ENCODE data around the gene ALOX15. TPM values are rescaled to one million over a fixed set of nuclear protein-coding genes. Genes with fewer than 3 reads are reported as not detected.

ALOX15 gene
- total and polyA plus RNA-seq, 7 donors, result 0.10 to 0.36 TPM; not detected in 5

GRCh38 chr17:4678448-4679026 lies 37.1 kb upstream of the ALOX15 start:
- Histone ChIP-seq H3K4me1 (no peaks in the 10 kb centered on the region), H3K9me3 (no peaks in the 10 kb centered on the region), H3K27ac (no peak overlapping the region), H3K36me3 (ENCODE audit: insufficient read depth in 1 of 2, low read depth in 1 of 2) (peaks cover 4 to 95% of the 10 kb centered on the region in 2 donors), H3K27me3 (ENCODE audit: insufficient read depth in 3 of 3, low read length in 2 of 3) (no peaks in the 10 kb centered on the region), H3K4me3 (no peak overlapping the region)
- WGBS, 3 donors, result 67 to 79% (median 68%) methylated on average over 14 of the region's 14 CpGs
- ATAC-seq (peak in 1 of 4 donors; percentile 39), DNase-seq (no peak)
- TF ChIP-seq, protein P1, sequence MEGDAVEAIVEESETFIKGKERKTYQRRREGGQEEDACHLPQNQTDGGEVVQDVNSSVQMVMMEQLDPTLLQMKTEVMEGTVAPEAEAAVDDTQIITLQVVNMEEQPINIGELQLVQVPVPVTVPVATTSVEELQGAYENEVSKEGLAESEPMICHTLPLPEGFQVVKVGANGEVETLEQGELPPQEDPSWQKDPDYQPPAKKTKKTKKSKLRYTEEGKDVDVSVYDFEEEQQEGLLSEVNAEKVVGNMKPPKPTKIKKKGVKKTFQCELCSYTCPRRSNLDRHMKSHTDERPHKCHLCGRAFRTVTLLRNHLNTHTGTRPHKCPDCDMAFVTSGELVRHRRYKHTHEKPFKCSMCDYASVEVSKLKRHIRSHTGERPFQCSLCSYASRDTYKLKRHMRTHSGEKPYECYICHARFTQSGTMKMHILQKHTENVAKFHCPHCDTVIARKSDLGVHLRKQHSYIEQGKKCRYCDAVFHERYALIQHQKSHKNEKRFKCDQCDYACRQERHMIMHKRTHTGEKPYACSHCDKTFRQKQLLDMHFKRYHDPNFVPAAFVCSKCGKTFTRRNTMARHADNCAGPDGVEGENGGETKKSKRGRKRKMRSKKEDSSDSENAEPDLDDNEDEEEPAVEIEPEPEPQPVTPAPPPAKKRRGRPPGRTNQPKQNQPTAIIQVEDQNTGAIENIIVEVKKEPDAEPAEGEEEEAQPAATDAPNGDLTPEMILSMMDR (IDR thresholded peaks at IDR 0.05), result no peak
- intact Hi-C loops (cut with DNase I), result no loop called here

- H3K36me3 ChIP-seq (ENCODE audit: insufficient read depth in 1 of 2, low read depth in 1 of 2), result peaks cover 4 to 98% of the 10 kb centered on the region in 2 donors
- no peak for ATAC-seq
- no peak overlapping the region for H3K27ac ChIP-seq
- intact Hi-C loops (cut with DNase I), result no loop called here
- DNase-seq, result no peak
- WGBS, 3 donors, result 81 to 95% (median 84%) methylated on average over 7 of the region's 7 CpGs
- H3K9me3 ChIP-seq, result no peaks in the 10 kb centered on the region
- no peak overlapping the region for H3K4me3 ChIP-seq
- no peaks in the 10 kb centered on the region for H3K27me3 ChIP-seq (ENCODE audit: insufficient read depth in 3 of 3, low read length in 2 of 3)
- TF ChIP-seq, protein P1 (IDR thresholded peaks at IDR 0.05), result no peak
- H3K4me1 ChIP-seq, result no peaks in the 10 kb centered on the region
Measured at GRCh38 chr17:4676791-4677190, 35.3 kb upstream of the ALOX15 start.

GRCh38 chr17:4675791-4676190 lies 34.3 kb upstream of the ALOX15 start:
- WGBS, 3 donors, result 94 to 100% (median 96%) methylated on average over 10 of the region's 10 CpGs
- Histone ChIP-seq H3K4me1 (no peaks in the 10 kb centered on the region), H3K27me3 (ENCODE audit: insufficient read depth in 3 of 3, low read length in 2 of 3) (no peaks in the 10 kb centered on the region), H3K9me3 (no peaks in the 10 kb centered on the region), H3K27ac (no peak overlapping the region), H3K36me3 (ENCODE audit: insufficient read depth in 1 of 2, low read depth in 1 of 2) (peaks cover 1 to 98% of the 10 kb centered on the region in 2 donors), H3K4me3 (no peak overlapping the region)
- ATAC-seq, result no peak
- TF ChIP-seq, protein P1 (IDR thresholded peaks at IDR 0.05), result no peak
- no peak for DNase-seq
- intact Hi-C loops (cut with DNase I), result no loop called here

DNA sequence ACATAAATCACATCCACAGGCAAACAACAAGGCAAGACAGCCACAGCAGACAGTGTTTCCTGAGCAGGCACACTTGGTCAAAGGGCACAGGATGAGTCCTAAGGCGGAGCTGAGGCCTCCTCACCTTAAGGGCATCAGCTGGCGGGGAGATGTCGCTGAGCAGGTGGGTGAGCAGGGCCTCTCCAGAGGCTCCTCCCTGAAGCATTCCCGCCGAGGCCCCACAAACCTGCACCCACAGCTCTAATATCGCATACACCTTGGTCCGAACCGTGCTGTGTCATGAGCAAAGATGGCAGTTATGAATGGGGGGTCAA lies 33.2 kb upstream of the ALOX15 start:
- 92 to 100% (median 98%) methylated on average over 6 to 8 of the region's 8 CpGs for WGBS, 3 donors
- intact Hi-C loops (cut with DNase I), result no loop called here
- no peaks in the 10 kb centered on the region for H3K27me3 ChIP-seq (ENCODE audit: insufficient read depth in 3 of 3, low read length in 2 of 3)

More for the DNA sequence above, 33.2 kb upstream of the ALOX15 start:
- no peaks in the 10 kb centered on the region for H3K9me3 ChIP-seq
- no peaks in the 10 kb centered on the region for H3K4me1 ChIP-seq
- H3K27ac ChIP-seq, result no peak overlapping the region
- TF ChIP-seq, protein P1 (IDR thresholded peaks at IDR 0.05), result no peak
- ATAC-seq (no peak), DNase-seq (no peak)
- H3K36me3 ChIP-seq (ENCODE audit: insufficient read depth in 1 of 2, low read depth in 1 of 2), result peaks cover 0 to 90% of the 10 kb centered on the region in 2 donors
- no peak overlapping the region for H3K4me3 ChIP-seq

All from psoas muscle (tissue), 8 donors.